GM12878 (cell line): ENCODE results near the gene FAM118B.
"Not testable (repeated sequence)": the region's sequence is repeated elsewhere in the genome, so short reads cannot be mapped to it uniquely, and the experiment has no call there.

ENCODE experiments used
- CHD4 ChIP-seq: fragments of 200-600 bp; sonication (generic); IDR thresholded peaks from 2 replicates; pipeline ENCODE4 v1.6.1; 2016; ENCODE audit warnings: mild to moderate bottlenecking
- CREB1 ChIP-seq: IDR thresholded peaks from 2 replicates; pipeline ENCODE4 v1.6.1; 2012; ENCODE audit warnings: low read depth, mild to moderate bottlenecking, inconsistent platforms
- GABPA ChIP-seq: IDR thresholded peaks from 2 replicates; pipeline ENCODE4 v1.6.1; 2014; ENCODE audit warnings: antibody characterized with exemption, low read depth, mild to moderate bottlenecking, inconsistent platforms
- HDGF ChIP-seq: fragments of 450-650 bp; IDR thresholded peaks from 2 replicates; pipeline ENCODE4 v1.6.1; 2016; ENCODE audit warnings: antibody characterized with exemption
- SUZ12 ChIP-seq: fragments of 200-600 bp; sonication (generic); IDR thresholded peaks from one replicate; pipeline ENCODE4 v1.6.1; 2018; ENCODE audit warnings: antibody characterized with exemption, mild to moderate bottlenecking; ENCODE audit not compliant: unreplicated experiment
- TF ChIP-seq, protein P1 (sequence below), 3 experiments: IDR thresholded peaks in 2 of 3; conservative IDR thresholded peaks in 1 of 3; 2 replicates each; pipeline ENCODE4 v1.5.1; 2011; ENCODE audit warnings: low read depth in 3 of 3, low read length in 3 of 3, mild to moderate bottlenecking in 3 of 3, control low read depth in 2 of 3, moderate library complexity in 2 of 3, inconsistent platforms in 1 of 3, mixed read lengths in 1 of 3; ENCODE audit not compliant: control insufficient read depth in 2 of 3, insufficient read depth in 1 of 3; ENCODE audit errors: extremely low read depth in 1 of 3
- TF ChIP-seq, protein P2 (sequence below): fragments of 450-650 bp; IDR thresholded peaks from 2 replicates; pipeline ENCODE4 v1.6.1; 2017; ENCODE audit warnings: mild to moderate bottlenecking, low read depth, inconsistent platforms; ENCODE audit not compliant: poor library complexity, severe bottlenecking
- TF ChIP-seq, protein P3 (sequence below): IDR thresholded peaks from 2 replicates; pipeline ENCODE4 v1.6.1; 2012; ENCODE audit warnings: mild to moderate bottlenecking, low read depth, low read length

DNA sequence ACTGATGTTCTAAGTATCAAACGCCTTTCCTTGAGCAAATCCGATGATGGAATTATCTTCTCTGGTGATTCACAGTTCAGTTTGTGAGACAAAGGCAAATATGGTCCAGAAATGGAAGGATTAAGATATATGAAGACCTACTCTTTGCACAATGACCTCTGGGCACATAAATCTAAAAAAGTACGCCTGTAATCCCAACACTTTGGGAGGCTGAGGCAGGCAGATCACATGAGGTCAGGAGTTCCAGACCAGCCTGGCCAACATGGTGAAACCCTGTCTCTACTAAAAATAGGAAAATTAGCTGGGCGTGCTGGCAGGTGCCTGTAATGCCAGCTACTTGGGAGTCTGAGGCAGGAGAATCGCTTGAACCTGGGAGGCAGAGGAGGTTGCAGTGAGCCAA is 43.9 kb downstream of the FAM118B start:
- not testable (repeated sequence) for TF ChIP-seq HDGF, CREB1, GABPA, SUZ12, CHD4
- TF ChIP-seq, protein P1, sequence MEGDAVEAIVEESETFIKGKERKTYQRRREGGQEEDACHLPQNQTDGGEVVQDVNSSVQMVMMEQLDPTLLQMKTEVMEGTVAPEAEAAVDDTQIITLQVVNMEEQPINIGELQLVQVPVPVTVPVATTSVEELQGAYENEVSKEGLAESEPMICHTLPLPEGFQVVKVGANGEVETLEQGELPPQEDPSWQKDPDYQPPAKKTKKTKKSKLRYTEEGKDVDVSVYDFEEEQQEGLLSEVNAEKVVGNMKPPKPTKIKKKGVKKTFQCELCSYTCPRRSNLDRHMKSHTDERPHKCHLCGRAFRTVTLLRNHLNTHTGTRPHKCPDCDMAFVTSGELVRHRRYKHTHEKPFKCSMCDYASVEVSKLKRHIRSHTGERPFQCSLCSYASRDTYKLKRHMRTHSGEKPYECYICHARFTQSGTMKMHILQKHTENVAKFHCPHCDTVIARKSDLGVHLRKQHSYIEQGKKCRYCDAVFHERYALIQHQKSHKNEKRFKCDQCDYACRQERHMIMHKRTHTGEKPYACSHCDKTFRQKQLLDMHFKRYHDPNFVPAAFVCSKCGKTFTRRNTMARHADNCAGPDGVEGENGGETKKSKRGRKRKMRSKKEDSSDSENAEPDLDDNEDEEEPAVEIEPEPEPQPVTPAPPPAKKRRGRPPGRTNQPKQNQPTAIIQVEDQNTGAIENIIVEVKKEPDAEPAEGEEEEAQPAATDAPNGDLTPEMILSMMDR (IDR thresholded peaks at IDR 0.05 in 2 of 3, conservative IDR thresholded peaks at IDR 0.05 in 1 of 3; ENCODE audit: control insufficient read depth in 2 of 3, extremely low read depth in 1 of 3, insufficient read depth in 1 of 3, low read depth in 3 of 3, low read length in 3 of 3), result not testable (repeated sequence)
- TF ChIP-seq, protein P2, sequence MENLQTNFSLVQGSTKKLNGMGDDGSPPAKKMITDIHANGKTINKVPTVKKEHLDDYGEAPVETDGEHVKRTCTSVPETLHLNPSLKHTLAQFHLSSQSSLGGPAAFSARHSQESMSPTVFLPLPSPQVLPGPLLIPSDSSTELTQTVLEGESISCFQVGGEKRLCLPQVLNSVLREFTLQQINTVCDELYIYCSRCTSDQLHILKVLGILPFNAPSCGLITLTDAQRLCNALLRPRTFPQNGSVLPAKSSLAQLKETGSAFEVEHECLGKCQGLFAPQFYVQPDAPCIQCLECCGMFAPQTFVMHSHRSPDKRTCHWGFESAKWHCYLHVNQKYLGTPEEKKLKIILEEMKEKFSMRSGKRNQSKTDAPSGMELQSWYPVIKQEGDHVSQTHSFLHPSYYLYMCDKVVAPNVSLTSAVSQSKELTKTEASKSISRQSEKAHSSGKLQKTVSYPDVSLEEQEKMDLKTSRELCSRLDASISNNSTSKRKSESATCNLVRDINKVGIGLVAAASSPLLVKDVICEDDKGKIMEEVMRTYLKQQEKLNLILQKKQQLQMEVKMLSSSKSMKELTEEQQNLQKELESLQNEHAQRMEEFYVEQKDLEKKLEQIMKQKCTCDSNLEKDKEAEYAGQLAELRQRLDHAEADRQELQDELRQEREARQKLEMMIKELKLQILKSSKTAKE, result not testable (repeated sequence)
- TF ChIP-seq, protein P3, sequence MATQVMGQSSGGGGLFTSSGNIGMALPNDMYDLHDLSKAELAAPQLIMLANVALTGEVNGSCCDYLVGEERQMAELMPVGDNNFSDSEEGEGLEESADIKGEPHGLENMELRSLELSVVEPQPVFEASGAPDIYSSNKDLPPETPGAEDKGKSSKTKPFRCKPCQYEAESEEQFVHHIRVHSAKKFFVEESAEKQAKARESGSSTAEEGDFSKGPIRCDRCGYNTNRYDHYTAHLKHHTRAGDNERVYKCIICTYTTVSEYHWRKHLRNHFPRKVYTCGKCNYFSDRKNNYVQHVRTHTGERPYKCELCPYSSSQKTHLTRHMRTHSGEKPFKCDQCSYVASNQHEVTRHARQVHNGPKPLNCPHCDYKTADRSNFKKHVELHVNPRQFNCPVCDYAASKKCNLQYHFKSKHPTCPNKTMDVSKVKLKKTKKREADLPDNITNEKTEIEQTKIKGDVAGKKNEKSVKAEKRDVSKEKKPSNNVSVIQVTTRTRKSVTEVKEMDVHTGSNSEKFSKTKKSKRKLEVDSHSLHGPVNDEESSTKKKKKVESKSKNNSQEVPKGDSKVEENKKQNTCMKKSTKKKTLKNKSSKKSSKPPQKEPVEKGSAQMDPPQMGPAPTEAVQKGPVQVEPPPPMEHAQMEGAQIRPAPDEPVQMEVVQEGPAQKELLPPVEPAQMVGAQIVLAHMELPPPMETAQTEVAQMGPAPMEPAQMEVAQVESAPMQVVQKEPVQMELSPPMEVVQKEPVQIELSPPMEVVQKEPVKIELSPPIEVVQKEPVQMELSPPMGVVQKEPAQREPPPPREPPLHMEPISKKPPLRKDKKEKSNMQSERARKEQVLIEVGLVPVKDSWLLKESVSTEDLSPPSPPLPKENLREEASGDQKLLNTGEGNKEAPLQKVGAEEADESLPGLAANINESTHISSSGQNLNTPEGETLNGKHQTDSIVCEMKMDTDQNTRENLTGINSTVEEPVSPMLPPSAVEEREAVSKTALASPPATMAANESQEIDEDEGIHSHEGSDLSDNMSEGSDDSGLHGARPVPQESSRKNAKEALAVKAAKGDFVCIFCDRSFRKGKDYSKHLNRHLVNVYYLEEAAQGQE, result not testable (repeated sequence)
